Chondrocyte (in vitro differentiated cells): ENCODE data around the gene TAB2. TPM values are rescaled to one million over a fixed set of nuclear protein-coding genes. Genes with fewer than 3 reads are reported as not detected.
A peak's percentile ranks its signal among the peaks of the same experiment; 100 is the strongest.

Experiments used
- DNase-seq: peaks from one replicate; pipeline ENCODE4 v3.0.0; 2021; ENCODE audit warnings: mixed read lengths, low spot score
- H3K27ac Mint-ChIP-seq: one replicate; pipeline ENCODE4 v1.8.0; 2021; ENCODE audit warnings: mild to moderate bottlenecking, moderate library complexity, mixed read lengths; ENCODE audit not compliant: unreplicated experiment
- H3K27me3 Mint-ChIP-seq: 2 replicates; pipeline ENCODE4 v1.8.0; 2021; ENCODE audit warnings: low read depth, mixed read lengths
- H3K36me3 Mint-ChIP-seq: 2 replicates; pipeline ENCODE4 v1.8.0; 2021; ENCODE audit warnings: low read depth, mixed read lengths
- H3K4me1 Mint-ChIP-seq: 2 replicates; pipeline ENCODE4 v1.8.0; 2021; ENCODE audit warnings: low read depth, mild to moderate bottlenecking, mixed read lengths
- H3K4me3 Mint-ChIP-seq: one replicate; pipeline ENCODE4 v1.8.0; 2021; ENCODE audit warnings: mild to moderate bottlenecking, moderate library complexity, mixed read lengths; ENCODE audit not compliant: unreplicated experiment
- H3K9me3 Mint-ChIP-seq: 2 replicates; pipeline ENCODE4 v1.8.0; 2021; ENCODE audit warnings: low read depth, mixed read lengths
- CTCF ChIP-seq: fragments of 200-600 bp; sonication (generic); IDR thresholded peaks from 2 replicates; pipeline ENCODE4 v1.5.0; 2021; ENCODE audit warnings: antibody characterized with exemption, mild to moderate bottlenecking, moderate library complexity
- total RNA-seq: library from RNA; stranded (reverse); gene quantifications from 3 replicates; pipeline ENCODE4 v1.2.1, GENCODE V29; 2021

The TAB2 gene
- total RNA-seq, 1 donor from 2014 or later, result 54.9 TPM

- no peak for TF ChIP-seq CTCF
- Mint-ChIP-seq H3K27me3 (no peaks in the 10 kb centered on the region), H3K4me1 (peaks cover 5% of the 10 kb centered on the region), H3K27ac (no peak overlapping the region), H3K4me3 (no peak overlapping the region), H3K36me3 (peaks cover 34% of the 10 kb centered on the region), H3K9me3 (no peaks in the 10 kb centered on the region)
- no peak for DNase-seq
These were observed 86.0 kb downstream of the TAB2 start for GRCh38 chr6:149403534-149403933.

GRCh38 chr6:149405823-149406765, 88.6 kb downstream of the TAB2 start:
- peaks cover 5% of the 10 kb centered on the region for H3K4me1 Mint-ChIP-seq
- no peaks in the 10 kb centered on the region for H3K27me3 Mint-ChIP-seq
- no peaks in the 10 kb centered on the region for H3K9me3 Mint-ChIP-seq
- TF ChIP-seq CTCF, result no peak
- H3K36me3 Mint-ChIP-seq, result peaks cover 30% of the 10 kb centered on the region
- peak overlapping the region; percentile 22 for H3K27ac Mint-ChIP-seq
- no peak overlapping the region for H3K4me3 Mint-ChIP-seq
- no peak for DNase-seq

- TF ChIP-seq CTCF, result no peak
- no peak overlapping the region for H3K4me3 Mint-ChIP-seq
- peaks cover 21% of the 10 kb centered on the region for H3K36me3 Mint-ChIP-seq
- H3K9me3 Mint-ChIP-seq, result no peaks in the 10 kb centered on the region
- no peak overlapping the region for H3K27ac Mint-ChIP-seq
- H3K27me3 Mint-ChIP-seq, result no peaks in the 10 kb centered on the region
- DNase-seq, result no peak
- peaks cover 5% of the 10 kb centered on the region for H3K4me1 Mint-ChIP-seq
These were observed 92.1 kb downstream of the TAB2 start for GRCh38 chr6:149409617-149410016.

GRCh38 chr6:149410557-149410956, 93.0 kb downstream of the TAB2 start:
- Mint-ChIP-seq H3K27ac (no peak overlapping the region), H3K4me3 (no peak overlapping the region), H3K36me3 (peaks cover 22% of the 10 kb centered on the region), H3K27me3 (no peaks in the 10 kb centered on the region), H3K4me1 (peaks cover 2% of the 10 kb centered on the region), H3K9me3 (no peaks in the 10 kb centered on the region)
- no peak for DNase-seq
- TF ChIP-seq CTCF, result no peak

- Mint-ChIP-seq H3K4me1 (no peaks in the 10 kb centered on the region), H3K9me3 (peaks cover 6% of the 10 kb centered on the region), H3K27ac (no peak overlapping the region), H3K36me3 (peaks cover 17% of the 10 kb centered on the region), H3K4me3 (no peak overlapping the region), H3K27me3 (no peaks in the 10 kb centered on the region)
- DNase-seq, result no peak
- no peak for TF ChIP-seq CTCF
These were observed 96.5 kb downstream of the TAB2 start for GRCh38 chr6:149414009-149414408.
